H1 (cell line): Measurements from ENCODE around the gene OSTF1. TPM values are rescaled to one million over a fixed set of nuclear protein-coding genes. Genes with fewer than 3 reads are reported as not detected.
A peak's percentile ranks its signal among the peaks of the same experiment; 100 is the strongest.

Source experiments
- CTCF ChIA-PET: fragments of 300-600 bp; sonication (Branson Sonifier 250); formaldehyde crosslinking; loops from one replicate; lab custom pipeline; 2021; ENCODE audit not compliant: partially characterized antibody; lab: Charles Lee
- POLR2A ChIA-PET: fragments of 300-600 bp; sonication (Branson Sonifier 250); formaldehyde crosslinking; loops from one replicate; lab custom pipeline; 2021; ENCODE audit warnings: inconsistent platforms; ENCODE audit not compliant: partially characterized antibody; lab: Charles Lee
- DNase-seq, 2 experiments: peaks; one replicate each; pipeline versions ENCODE4 v3.0.0 to v3.0.0-alpha.2; 2010 to 2022; ENCODE audit warnings: low spot score in 2 of 2, low read depth in 1 of 2, mixed read lengths in 1 of 2
- FAIRE-seq: peaks from 2 replicates; lab custom pipeline; 2011; peaks lifted over from hg19 to GRCh38; lab: Jason Lieb, UNC
- H2AFZ ChIP-seq: 2 replicates; pipeline ENCODE4 v1.8.1; 2012; ENCODE audit warnings: low read length, inconsistent platforms
- H2AK5ac ChIP-seq: 2 replicates; pipeline ENCODE4 v1.6.1; 2013; ENCODE audit warnings: low read depth, low read length
- H2BK120ac ChIP-seq: replicated peaks from 2 replicates; pipeline ENCODE3; 2013; ENCODE audit warnings: low read depth, low read length, inconsistent platforms
- H2BK12ac ChIP-seq: 2 replicates; pipeline ENCODE4 v1.6.1; 2013; ENCODE audit warnings: low read depth, low read length
- H2BK15ac ChIP-seq: 2 replicates; pipeline ENCODE4 v1.6.1; 2013; ENCODE audit warnings: low read length
- H2BK20ac ChIP-seq: 2 replicates; pipeline ENCODE4 v1.6.1; 2013; ENCODE audit warnings: low read length
- H2BK5ac ChIP-seq: 2 replicates; pipeline ENCODE4 v1.6.1; 2013; ENCODE audit warnings: low read depth, low read length
- H3K14ac ChIP-seq: 2 replicates; pipeline ENCODE4 v1.6.1; 2013; ENCODE audit warnings: inconsistent platforms; ENCODE audit not compliant: insufficient read length
- H3K18ac ChIP-seq: 2 replicates; pipeline ENCODE4 v1.6.1; 2013; ENCODE audit warnings: low read length; ENCODE audit errors: extremely low read depth
- H3K23ac ChIP-seq: 2 replicates; pipeline ENCODE4 v1.6.1; 2013; ENCODE audit warnings: inconsistent platforms; ENCODE audit not compliant: insufficient read length
- H3K23me2 ChIP-seq: 2 replicates; pipeline ENCODE4 v1.6.1; 2013; ENCODE audit warnings: low read depth, low read length
- H3K27ac ChIP-seq: 2 replicates; pipeline ENCODE4 v1.6.1; 2011; ENCODE audit warnings: low read depth, low read length, inconsistent platforms
- H3K27me3 ChIP-seq, 4 experiments: replicated peaks in 1 of 4; 1 replicate in 1 of 4; 2 replicates in 3 of 4; pipeline versions ENCODE4 v1.6.1 to v1.8.1; 2011 to 2013; ENCODE audit warnings: low read length in 3 of 4, mild to moderate bottlenecking in 3 of 4, inconsistent platforms in 2 of 4, mixed read lengths in 2 of 4, moderate library complexity in 1 of 4; ENCODE audit not compliant: control insufficient read depth in 3 of 4, insufficient read depth in 3 of 4; ENCODE audit errors: extremely low read depth in 1 of 4
- H3K36me3 ChIP-seq, 4 experiments: 2 replicates each; pipeline versions ENCODE4 v1.6.1 to v1.8.1; 2011 to 2013; ENCODE audit warnings: mild to moderate bottlenecking in 4 of 4, low read length in 3 of 4, moderate library complexity in 2 of 4, control low read depth in 1 of 4, inconsistent platforms in 1 of 4; ENCODE audit not compliant: insufficient read depth in 4 of 4, control insufficient read depth in 2 of 4
- H3K4ac ChIP-seq: replicated peaks from 2 replicates; pipeline ENCODE3; 2013; ENCODE audit warnings: low read length, low read depth, mixed read lengths, inconsistent platforms; ENCODE audit not compliant: insufficient read length
- H3K4me1 ChIP-seq, 4 experiments: replicated peaks in 1 of 4; 1 replicate in 1 of 4; 2 replicates in 3 of 4; pipeline versions ENCODE4 v1.6.1 to v1.8.1; 2011 to 2013; ENCODE audit warnings: low read length in 3 of 4, inconsistent platforms in 2 of 4, mixed read lengths in 1 of 4; ENCODE audit not compliant: insufficient read depth in 4 of 4, control insufficient read depth in 3 of 4
- H3K4me2 ChIP-seq, 2 experiments: 2 replicates each; pipeline versions ENCODE4 v1.6.1 to v1.8.1; 2011 to 2013; ENCODE audit warnings: low read depth in 2 of 2, low read length in 2 of 2, control low read depth in 1 of 2, inconsistent platforms in 1 of 2, mild to moderate bottlenecking in 1 of 2; ENCODE audit not compliant: insufficient read depth in 1 of 2
- H3K4me3 ChIP-seq, 4 experiments: fragments of 200-600, 300-600 bp in 1 of 4; sonication (generic), shearing (Covaris generic), sonication (Bioruptor Twin) in 1 of 4; 2 replicates each; pipeline versions ENCODE4 v1.5.1 to v1.8.1; 2011 to 2016; ENCODE audit warnings: low read length in 4 of 4, low read depth in 3 of 4, control low read depth in 2 of 4, inconsistent platforms in 2 of 4, mild to moderate bottlenecking in 2 of 4, mixed read lengths in 1 of 4, moderate library complexity in 1 of 4; ENCODE audit not compliant: insufficient read depth in 2 of 4; ENCODE audit errors: extremely low read depth in 1 of 4
- H3K56ac ChIP-seq: replicated peaks from 2 replicates; pipeline ENCODE3; 2013; ENCODE audit warnings: low read depth, mild to moderate bottlenecking, mixed read lengths, low read length, inconsistent platforms; ENCODE audit not compliant: insufficient read length
- H3K79me1 ChIP-seq: 2 replicates; pipeline ENCODE4 v1.6.1; 2013; ENCODE audit warnings: low read depth, low read length, control low read depth
- H3K79me2 ChIP-seq, 2 experiments: 2 replicates each; pipeline versions ENCODE4 v1.6.1 to v1.8.1; 2012 to 2013; ENCODE audit warnings: low read length in 2 of 2, mild to moderate bottlenecking in 2 of 2, inconsistent platforms in 1 of 2; ENCODE audit not compliant: insufficient read depth in 2 of 2, control insufficient read depth in 1 of 2
- H3K9ac ChIP-seq, 4 experiments: replicated peaks in 1 of 4; 1 replicate in 1 of 4; 2 replicates in 3 of 4; pipeline versions ENCODE4 v1.6.1 to v1.8.1; 2011 to 2013; ENCODE audit warnings: low read depth in 3 of 4, low read length in 3 of 4, control low read depth in 2 of 4, mild to moderate bottlenecking in 2 of 4, moderate library complexity in 2 of 4, inconsistent platforms in 1 of 4; ENCODE audit errors: extremely low read depth in 1 of 4
- H3K9me3 ChIP-seq, 2 experiments: 2 replicates each; pipeline versions ENCODE4 v1.6.1 to v1.8.1; 2012 to 2013; ENCODE audit warnings: mild to moderate bottlenecking in 2 of 2, moderate library complexity in 2 of 2, control low read depth in 1 of 2, inconsistent platforms in 1 of 2, low read depth in 1 of 2, low read length in 1 of 2, mixed read lengths in 1 of 2; ENCODE audit not compliant: insufficient read depth in 2 of 2
- H4K20me1 ChIP-seq, 2 experiments: replicated peaks in 1 of 2; 2 replicates each; pipeline versions ENCODE3 to v1.8.1; 2011 to 2013; ENCODE audit warnings: inconsistent platforms in 2 of 2, low read length in 2 of 2, mild to moderate bottlenecking in 1 of 2; ENCODE audit not compliant: insufficient read depth in 2 of 2, control insufficient read depth in 1 of 2
- H4K5ac ChIP-seq: 2 replicates; pipeline ENCODE4 v1.6.1; 2013; ENCODE audit warnings: low read length, low read depth, mixed read lengths, inconsistent platforms; ENCODE audit not compliant: insufficient read length
- H4K8ac ChIP-seq: 2 replicates; pipeline ENCODE4 v1.8.0; 2013; ENCODE audit warnings: mild to moderate bottlenecking, moderate library complexity, low read length, inconsistent platforms; ENCODE audit not compliant: insufficient read depth; ENCODE audit errors: extremely low read depth
- H4K91ac ChIP-seq: replicated peaks from 2 replicates; pipeline ENCODE3; 2013; ENCODE audit warnings: low read length, mixed read lengths, inconsistent platforms; ENCODE audit not compliant: insufficient read length
- BCL11A ChIP-seq, 2 experiments: IDR thresholded peaks; one replicate each; pipeline ENCODE4 v1.6.1; 2011; ENCODE audit warnings: low read depth in 2 of 2, low read length in 2 of 2, mild to moderate bottlenecking in 2 of 2
- CTBP2 ChIP-seq: IDR thresholded peaks from 2 replicates; pipeline ENCODE4 v1.7.0; 2011; ENCODE audit warnings: borderline replicate concordance, mild to moderate bottlenecking, moderate library complexity, mixed read lengths, low read length; ENCODE audit not compliant: insufficient read depth, insufficient read length
- NRF1 ChIP-seq: IDR thresholded peaks from 2 replicates; pipeline ENCODE4 v1.6.1; 2011; ENCODE audit warnings: mild to moderate bottlenecking, low read depth, low read length, improper control_type of control experiment
- RAD21 ChIP-seq, 2 experiments: IDR thresholded peaks in 1 of 2; conservative IDR thresholded peaks in 1 of 2; 2 replicates each; pipeline ENCODE4 v1.6.1; 2011; ENCODE audit warnings: low read depth in 2 of 2, low read length in 2 of 2, improper control_type of control experiment in 1 of 2, inconsistent platforms in 1 of 2, mild to moderate bottlenecking in 1 of 2, moderate library complexity in 1 of 2
- RNF2 ChIP-seq: fragments of 200-900, 300-1000 bp; sonication (generic); IDR thresholded peaks from 2 replicates; pipeline ENCODE4 v1.7.1; 2016; ENCODE audit warnings: borderline replicate concordance, low read depth, mild to moderate bottlenecking, antibody characterized with exemption, low read length; ENCODE audit not compliant: poor library complexity, severe bottlenecking; ENCODE audit errors: missing control alignments
- RXRA ChIP-seq: IDR thresholded peaks from 2 replicates; pipeline ENCODE4 v1.6.1; 2011; ENCODE audit warnings: low read depth, mild to moderate bottlenecking, low read length, moderate library complexity; ENCODE audit not compliant: insufficient read depth
- WGBS, 2 experiments: shearing (Covaris generic) in 1 of 2; methylation state at CpG; one replicate each; pipeline versions ENCODE4 v1.1.6 to v1.1.7; 2013 to 2015; ENCODE audit warnings: low lambda C conversion rate in 2 of 2, mixed read lengths in 2 of 2, inconsistent platforms in 1 of 2, low coverage in 1 of 2, missing lambda C conversion rate in 1 of 2; ENCODE audit not compliant: insufficient replicate concordance in 2 of 2, insufficient coverage in 1 of 2, insufficient read length in 1 of 2; ENCODE audit errors: extremely low coverage in 1 of 2, missing lambda C conversion rate in 1 of 2; 5-methylcytosine and 5-hydroxymethylcytosine counted together
- polyA plus RNA-seq, 7 experiments: library from polyadenylated mRNA; depleted of rRNA in 3 of 7; stranded (reverse) in 5 of 7; unstranded in 2 of 7; fragments of >200 nt in 5 of 7; fragments of 200-250 nt in 2 of 7; gene quantifications; 1 replicate in 5 of 7; 2 replicates in 1 of 7; 4 replicates in 1 of 7; pipeline versions ENCODE4 v1.2.1 to v1.2.3, GENCODE V29; 2011 to 2013; ENCODE audit warnings: missing spikeins in 2 of 7, mixed read lengths in 2 of 7
- total RNA-seq: library from RNA; stranded (reverse); fragmentation: NEBNext Ultra II Directional; extraction: Animal tissue kit (Norgen Biotek cat#: 25700); gene quantifications from 2 replicates; pipeline ENCODE4 v1.2.1, GENCODE V29; 2021
- TF ChIP-seq, protein P1 (sequence below), 3 experiments: IDR thresholded peaks; 1 replicate in 2 of 3; 2 replicates in 1 of 3; pipeline versions ENCODE4 v1.5.1 to v1.6.1; 2011; ENCODE audit warnings: low read length in 3 of 3, mild to moderate bottlenecking in 3 of 3, inconsistent platforms in 2 of 3, low read depth in 1 of 3, moderate library complexity in 1 of 3; ENCODE audit not compliant: insufficient read depth in 1 of 3; ENCODE audit errors: control extremely low read depth in 1 of 3

OSTF1 gene
- total and polyA plus RNA-seq, 2 of the 8 experiments (the other 6 are each of a cell fraction or from before 2014, with no cell fraction given), result 5.0 to 18.9 TPM

DNA sequence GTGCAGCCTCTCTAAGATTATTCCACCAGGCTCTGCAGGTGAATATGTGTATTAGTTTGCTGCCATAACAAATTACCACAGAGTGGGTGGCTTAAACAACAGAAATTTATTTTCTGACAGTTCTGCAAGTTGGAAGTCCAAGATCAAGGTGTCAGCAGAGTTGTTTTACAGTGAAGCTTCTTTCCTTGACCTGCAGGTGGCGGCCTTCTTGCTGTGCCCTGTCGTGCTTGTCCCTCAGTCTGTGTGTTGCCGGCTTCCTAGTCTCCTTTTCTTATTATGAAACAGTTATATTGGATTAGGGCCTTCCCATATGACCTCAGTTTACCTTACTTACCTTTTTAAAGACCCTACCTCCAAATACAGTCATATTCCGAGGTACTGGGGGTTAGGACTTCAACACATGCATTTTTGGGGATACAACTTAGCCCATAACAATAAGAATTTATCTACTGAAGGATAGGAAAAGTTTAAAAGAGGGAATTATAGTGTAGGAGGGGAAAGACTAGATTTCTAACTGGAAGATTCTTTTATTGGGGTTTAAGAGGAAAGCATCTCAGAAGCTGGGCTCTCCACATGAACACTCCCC, 97.4 kb downstream of the OSTF1 start:
- H3K9ac ChIP-seq, result no peak overlapping the region
- DNase-seq (peak in 1 of 2 experiments; percentile 68), FAIRE-seq (peak; percentile 19)
- TF ChIP-seq CTBP2 (no peak), RAD21 (IDR thresholded peaks at IDR 0.05 in 1 of 2, conservative IDR thresholded peaks at IDR 0.05 in 1 of 2; ENCODE audit: low read depth in 2 of 2, low read length in 2 of 2) (peak; percentile 44 to 59), RXRA (no peak), NRF1 (no peak), RNF2 (no peak), BCL11A (IDR thresholded peaks at IDR 0.05; ENCODE audit: low read depth in 2 of 2, low read length in 2 of 2) (no peak)
- TF ChIP-seq, protein P1, sequence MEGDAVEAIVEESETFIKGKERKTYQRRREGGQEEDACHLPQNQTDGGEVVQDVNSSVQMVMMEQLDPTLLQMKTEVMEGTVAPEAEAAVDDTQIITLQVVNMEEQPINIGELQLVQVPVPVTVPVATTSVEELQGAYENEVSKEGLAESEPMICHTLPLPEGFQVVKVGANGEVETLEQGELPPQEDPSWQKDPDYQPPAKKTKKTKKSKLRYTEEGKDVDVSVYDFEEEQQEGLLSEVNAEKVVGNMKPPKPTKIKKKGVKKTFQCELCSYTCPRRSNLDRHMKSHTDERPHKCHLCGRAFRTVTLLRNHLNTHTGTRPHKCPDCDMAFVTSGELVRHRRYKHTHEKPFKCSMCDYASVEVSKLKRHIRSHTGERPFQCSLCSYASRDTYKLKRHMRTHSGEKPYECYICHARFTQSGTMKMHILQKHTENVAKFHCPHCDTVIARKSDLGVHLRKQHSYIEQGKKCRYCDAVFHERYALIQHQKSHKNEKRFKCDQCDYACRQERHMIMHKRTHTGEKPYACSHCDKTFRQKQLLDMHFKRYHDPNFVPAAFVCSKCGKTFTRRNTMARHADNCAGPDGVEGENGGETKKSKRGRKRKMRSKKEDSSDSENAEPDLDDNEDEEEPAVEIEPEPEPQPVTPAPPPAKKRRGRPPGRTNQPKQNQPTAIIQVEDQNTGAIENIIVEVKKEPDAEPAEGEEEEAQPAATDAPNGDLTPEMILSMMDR (IDR thresholded peaks at IDR 0.05; ENCODE audit: control extremely low read depth in 1 of 3, insufficient read depth in 1 of 3, low read depth in 1 of 3, low read length in 3 of 3), result peak; percentile 73 to 78 (median 78)
- no peaks in the 10 kb centered on the region for H3K9me3 ChIP-seq
- H3K56ac ChIP-seq, result no peak overlapping the region
- H3K23ac ChIP-seq, result no peak overlapping the region
- no peaks in the 10 kb centered on the region for H3K79me2 ChIP-seq
- H3K23me2 ChIP-seq, result no peaks in the 10 kb centered on the region
- no peak overlapping the region for H3K4me2 ChIP-seq
- no peaks in the 10 kb centered on the region for H3K4me1 ChIP-seq
- no peak overlapping the region for H3K27ac ChIP-seq
- H3K4ac ChIP-seq, result no peak overlapping the region
- no peak overlapping the region for H3K14ac ChIP-seq
- no peak overlapping the region for H2AFZ ChIP-seq
- H2BK15ac ChIP-seq, result no peak overlapping the region
- no peaks in the 10 kb centered on the region for H3K36me3 ChIP-seq
- H2BK12ac ChIP-seq, result no peak overlapping the region
- no peak overlapping the region for H3K4me3 ChIP-seq
- no peak overlapping the region for H4K91ac ChIP-seq
- no peaks in the 10 kb centered on the region for H3K79me1 ChIP-seq
- H2BK120ac ChIP-seq, result no peak overlapping the region
- no peaks in the 10 kb centered on the region for H3K27me3 ChIP-seq
- no peak overlapping the region for H2AK5ac ChIP-seq
- no peak overlapping the region for H2BK20ac ChIP-seq
- WGBS, 2 experiments, result 21% methylated on average over 4 of the region's 4 CpGs; no CpG with 5 or more reads in 1 of the 2 experiments
- ChIA-PET CTCF (interaction anchor here (0.6 to 5.4 kb wide), 42 partner anchors 11 to 1520 kb away, joined by 3 to 61 read pairs (median 3); no protein-coding TSS in a partner anchor), POLR2A (no interaction called here)
- peaks cover 0 to 1% of the 10 kb centered on the region in 2 experiments for H4K20me1 ChIP-seq
- H2BK5ac ChIP-seq, result no peak overlapping the region
- H3K18ac ChIP-seq, result no peak overlapping the region
- H4K5ac ChIP-seq, result no peak overlapping the region
- no peak overlapping the region for H4K8ac ChIP-seq
